Keratinocyte (primary cell): ENCODE data around the gene CYP4V2. TPM values are rescaled to one million over a fixed set of nuclear protein-coding genes. Genes with fewer than 3 reads are reported as not detected.

Experiments
- DNase-seq: peaks from one replicate; pipeline ENCODE4 v3.0.0-alpha.2; 2011; ENCODE audit warnings: low read depth, missing footprints, low spot score
- FAIRE-seq: peaks from 2 replicates; lab custom pipeline; 2011; peaks lifted over from hg19 to GRCh38; lab: Jason Lieb, UNC
- H2AFZ ChIP-seq: 2 replicates; pipeline ENCODE4 v1.6.0; 2012; ENCODE audit warnings: low read length, control low read depth, inconsistent platforms; ENCODE audit not compliant: control insufficient read depth
- H3K27ac ChIP-seq: 2 replicates; pipeline ENCODE4 v1.5.1; 2011; ENCODE audit warnings: low read length; ENCODE audit not compliant: control insufficient read depth, insufficient read depth
- H3K27me3 ChIP-seq: 3 replicates; pipeline ENCODE4 v1.6.0; 2011; ENCODE audit warnings: low read length; ENCODE audit not compliant: control insufficient read depth, insufficient read depth; ENCODE audit errors: extremely low read depth
- H3K36me3 ChIP-seq, 2 experiments: 2 replicates in 1 of 2; 3 replicates in 1 of 2; pipeline ENCODE4 v1.5.1; 2011; ENCODE audit warnings: low read length in 2 of 2, mild to moderate bottlenecking in 1 of 2; ENCODE audit not compliant: control insufficient read depth in 2 of 2, insufficient read depth in 2 of 2; ENCODE audit errors: extremely low read depth in 1 of 2
- H3K4me1 ChIP-seq: 3 replicates; pipeline ENCODE4 v1.5.1; 2011; ENCODE audit warnings: low read length; ENCODE audit not compliant: control insufficient read depth, insufficient read depth; ENCODE audit errors: extremely low read depth
- H3K4me2 ChIP-seq: 3 replicates; pipeline ENCODE4 v1.6.0; 2011; ENCODE audit warnings: low read depth, low read length; ENCODE audit not compliant: control insufficient read depth, insufficient read depth; ENCODE audit errors: extremely low read depth
- H3K4me3 ChIP-seq, 3 experiments: fragments of 200-600 bp in 1 of 3; sonication (generic) in 1 of 3; 2 replicates in 2 of 3; 3 replicates in 1 of 3; pipeline ENCODE4 v1.5.1; 2011 to 2016; ENCODE audit warnings: low read length in 3 of 3, mild to moderate bottlenecking in 3 of 3, control low read depth in 2 of 3, inconsistent platforms in 1 of 3, low read depth in 1 of 3, mixed read lengths in 1 of 3, mixed run types in 1 of 3, moderate library complexity in 1 of 3; ENCODE audit not compliant: control insufficient read depth in 2 of 3, insufficient read depth in 2 of 3; ENCODE audit errors: extremely low read depth in 1 of 3
- H3K79me2 ChIP-seq: 2 replicates; pipeline ENCODE4 v1.6.0; 2012; ENCODE audit warnings: low read length; ENCODE audit not compliant: control insufficient read depth, insufficient read depth
- H3K9ac ChIP-seq: 3 replicates; pipeline ENCODE4 v1.6.0; 2011; ENCODE audit warnings: low read length; ENCODE audit not compliant: control insufficient read depth, insufficient read depth; ENCODE audit errors: extremely low read depth
- H3K9me1 ChIP-seq: 3 replicates; pipeline ENCODE4 v1.6.0; 2011; ENCODE audit warnings: low read length; ENCODE audit not compliant: control insufficient read depth, insufficient read depth; ENCODE audit errors: extremely low read depth
- H3K9me3 ChIP-seq: 2 replicates; pipeline ENCODE4 v1.5.1; 2012; ENCODE audit warnings: low read depth, low read length; ENCODE audit not compliant: control insufficient read depth
- H4K20me1 ChIP-seq: 3 replicates; pipeline ENCODE4 v1.6.0; 2011; ENCODE audit warnings: low read length; ENCODE audit not compliant: control insufficient read depth, insufficient read depth; ENCODE audit errors: extremely low read depth
- CTCF ChIP-seq, 3 experiments: IDR thresholded peaks in 1 of 3; conservative IDR thresholded peaks in 1 of 3; optimal IDR thresholded peaks in 1 of 3; 2 replicates in 2 of 3; 3 replicates in 1 of 3; pipeline versions ENCODE3 to v1.5.1; 2011; ENCODE audit warnings: low read length in 3 of 3, mild to moderate bottlenecking in 3 of 3, moderate library complexity in 2 of 3, control low read depth in 1 of 3, inconsistent platforms in 1 of 3; ENCODE audit not compliant: insufficient read depth in 2 of 3; ENCODE audit errors: extremely low read depth in 1 of 3
- EZH2 ChIP-seq: IDR thresholded peaks from one replicate; pipeline ENCODE4 v1.6.1; 2012; ENCODE audit warnings: inconsistent platforms, mild to moderate bottlenecking, low read length, moderate library complexity
- dilution Hi-C: fragments of 300-500 bp; cut with MboI; formaldehyde crosslinking; loops from one replicate; pipeline ENCODE4 v1.7.0; 2020; ENCODE audit warnings: low sequenced_read_pairs; ENCODE audit not compliant: extremely low pct_ligation_motif_present
- polyA plus RNA-seq, 5 experiments: library from polyadenylated mRNA; depleted of rRNA in 3 of 5; stranded (reverse) in 3 of 5; stranded (forward) in 1 of 5; unstranded in 1 of 5; fragments of >200 nt; gene quantifications; 1 replicate in 1 of 5; 2 replicates in 3 of 5; 3 replicates in 1 of 5; pipeline versions ENCODE4 v1.2.1 to v1.2.3, GENCODE V29; 2011 to 2012; ENCODE audit warnings: missing spikeins in 2 of 5, low read depth in 1 of 5, low replicate concordance in 1 of 5

Gene CYP4V2
- polyA plus RNA-seq, 1 donor (not counting 4 experiments of a cell fraction or from before 2014, with no cell fraction given), result 8.8 TPM

- Histone ChIP-seq H3K4me2 (no peak overlapping the region), H3K79me2 (no peaks in the 10 kb centered on the region), H3K9me3 (no peaks in the 10 kb centered on the region), H3K27me3 (no peaks in the 10 kb centered on the region), H3K9ac (no peak overlapping the region), H3K4me3 (no peak overlapping the region), H2AFZ (no peak overlapping the region), H4K20me1 (no peaks in the 10 kb centered on the region), H3K9me1 (no peaks in the 10 kb centered on the region), H3K27ac (no peak overlapping the region), H3K36me3 (no peaks in the 10 kb centered on the region), H3K4me1 (no peaks in the 10 kb centered on the region)
- DNase-seq (no peak), FAIRE-seq (no peak)
- dilution Hi-C loops, result no loop called here
- no peak for TF ChIP-seq CTCF (optimal IDR thresholded peaks at IDR 0.05 in 1 of 3, IDR thresholded peaks at IDR 0.05 in 1 of 3, conservative IDR thresholded peaks at IDR 0.05 in 1 of 3; ENCODE audit: extremely low read depth in 1 of 3, insufficient read depth in 2 of 3, low read length in 3 of 3)
- TF ChIP-seq EZH2, result no peak
Observed at GRCh38 chr4:186217733-186218293, 26.4 kb downstream of the CYP4V2 start.

- dilution Hi-C loops, result no loop called here
- no peaks in the 10 kb centered on the region for H4K20me1 ChIP-seq
- H2AFZ ChIP-seq, result no peak overlapping the region
- no peak for FAIRE-seq
- H3K36me3 ChIP-seq, result no peaks in the 10 kb centered on the region
- no peak overlapping the region for H3K27ac ChIP-seq
- H3K4me3 ChIP-seq, result no peak overlapping the region
- H3K4me1 ChIP-seq, result no peaks in the 10 kb centered on the region
- no peak for DNase-seq
- no peaks in the 10 kb centered on the region for H3K9me1 ChIP-seq
- no peak overlapping the region for H3K4me2 ChIP-seq
- H3K9ac ChIP-seq, result no peak overlapping the region
- H3K9me3 ChIP-seq, result no peaks in the 10 kb centered on the region
- no peak for TF ChIP-seq EZH2
- no peak for TF ChIP-seq CTCF (optimal IDR thresholded peaks at IDR 0.05 in 1 of 3, IDR thresholded peaks at IDR 0.05 in 1 of 3, conservative IDR thresholded peaks at IDR 0.05 in 1 of 3; ENCODE audit: extremely low read depth in 1 of 3, insufficient read depth in 2 of 3, low read length in 3 of 3)
- H3K79me2 ChIP-seq, result no peaks in the 10 kb centered on the region
- no peaks in the 10 kb centered on the region for H3K27me3 ChIP-seq
Observed at GRCh38 chr4:186221624-186222023, 30.3 kb downstream of the CYP4V2 start.
